ENCODE data around the gene APLF.
"Not testable (repeated sequence)": the region's sequence is repeated elsewhere in the genome, so short reads cannot be mapped to it uniquely, and the experiment has no call there.

Gene APLF

GRCh38 chr2:68441994-68442322, 25.4 kb upstream of the APLF start:
- no peak overlapping the region for H3K9ac ChIP-seq (ENCODE audit: low read length in 2 of 2)
- no peaks in the 10 kb centered on the region for H3K27me3 ChIP-seq (ENCODE audit: control insufficient read depth in 1 of 2, insufficient read depth in 2 of 2, low read length in 2 of 2)

GRCh38 chr2:68446425-68446824, 21.0 kb upstream of the APLF start:
- H3K9me3 ChIP-seq (ENCODE audit: control insufficient read depth in 2 of 2, low read length in 2 of 2); H3K27me3 ChIP-seq (ENCODE audit: control insufficient read depth in 1 of 2, insufficient read depth in 2 of 2, low read length in 2 of 2); H3K4me1 ChIP-seq (ENCODE audit: control insufficient read depth, insufficient read depth, low read length); H3K36me3 ChIP-seq (ENCODE audit: control insufficient read depth in 2 of 2, insufficient read depth in 2 of 2, low read length in 2 of 2); H3K27ac ChIP-seq (ENCODE audit: low read length); H3K4me3 ChIP-seq (ENCODE audit: low read length in 2 of 2); H3K9ac ChIP-seq (ENCODE audit: low read length in 2 of 2): not testable (repeated sequence)

More at GRCh38 chr2:68441994-68442322, 25.4 kb upstream of the APLF start:
- Histone ChIP-seq H3K36me3 (ENCODE audit: control insufficient read depth in 2 of 2, insufficient read depth in 2 of 2, low read length in 2 of 2) (no peaks in the 10 kb centered on the region), H3K4me1 (ENCODE audit: control insufficient read depth, insufficient read depth, low read length) (peaks cover 18% of the 10 kb centered on the region), H3K4me3 (ENCODE audit: low read length in 2 of 2) (no peak overlapping the region), H3K27ac (ENCODE audit: low read length) (no peak overlapping the region), H3K9me3 (ENCODE audit: control insufficient read depth in 2 of 2, low read length in 2 of 2) (no peaks in the 10 kb centered on the region)

DNA sequence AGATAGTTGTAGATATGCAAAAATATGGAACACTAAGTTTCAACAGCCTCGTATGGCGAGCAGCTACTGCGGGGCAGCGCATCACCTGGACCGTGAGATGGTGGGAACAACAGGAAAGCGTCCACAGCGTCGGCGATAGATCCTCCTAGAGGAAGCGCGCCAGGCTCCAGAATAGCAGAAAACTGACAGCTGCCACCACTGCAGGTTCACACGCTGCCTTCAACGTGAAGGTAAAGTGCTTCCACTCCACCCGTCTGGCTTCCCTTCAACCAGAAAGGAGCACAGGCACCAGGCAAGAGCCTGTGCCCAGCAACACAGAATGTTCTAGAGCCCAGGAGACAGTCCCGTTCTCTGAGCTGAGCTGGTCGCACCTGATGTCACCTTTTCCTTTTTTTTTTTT, 20.3 kb upstream of the APLF start:
- H3K27ac ChIP-seq (ENCODE audit: low read length) = no peak overlapping the region
- H3K4me1 ChIP-seq (ENCODE audit: control insufficient read depth, insufficient read depth, low read length) = no peaks in the 10 kb centered on the region
- H3K36me3 ChIP-seq (ENCODE audit: control insufficient read depth in 2 of 2, insufficient read depth in 2 of 2, low read length in 2 of 2) = no peaks in the 10 kb centered on the region
- peaks cover 0 to 3% of the 10 kb centered on the region in 2 donors for H3K9me3 ChIP-seq (ENCODE audit: control insufficient read depth in 2 of 2, low read length in 2 of 2)
- no peak overlapping the region for H3K4me3 ChIP-seq (ENCODE audit: low read length in 2 of 2)
- no peaks in the 10 kb centered on the region for H3K27me3 ChIP-seq (ENCODE audit: control insufficient read depth in 1 of 2, insufficient read depth in 2 of 2, low read length in 2 of 2)
- no peak overlapping the region for H3K9ac ChIP-seq (ENCODE audit: low read length in 2 of 2)

GRCh38 chr2:68448671-68449653, 18.4 kb upstream of the APLF start:
- H3K4me3 ChIP-seq (ENCODE audit: low read length in 2 of 2) = no peak overlapping the region
- H3K9me3 ChIP-seq (ENCODE audit: control insufficient read depth in 2 of 2, low read length in 2 of 2) = peaks cover 0 to 3% of the 10 kb centered on the region in 2 donors
- no peaks in the 10 kb centered on the region for H3K27me3 ChIP-seq (ENCODE audit: control insufficient read depth in 1 of 2, insufficient read depth in 2 of 2, low read length in 2 of 2)
- H3K27ac ChIP-seq (ENCODE audit: low read length) = no peak overlapping the region
- H3K9ac ChIP-seq (ENCODE audit: low read length in 2 of 2) = no peak overlapping the region
- no peaks in the 10 kb centered on the region for H3K36me3 ChIP-seq (ENCODE audit: control insufficient read depth in 2 of 2, insufficient read depth in 2 of 2, low read length in 2 of 2)
- H3K4me1 ChIP-seq (ENCODE audit: control insufficient read depth, insufficient read depth, low read length) = no peaks in the 10 kb centered on the region

DNA sequence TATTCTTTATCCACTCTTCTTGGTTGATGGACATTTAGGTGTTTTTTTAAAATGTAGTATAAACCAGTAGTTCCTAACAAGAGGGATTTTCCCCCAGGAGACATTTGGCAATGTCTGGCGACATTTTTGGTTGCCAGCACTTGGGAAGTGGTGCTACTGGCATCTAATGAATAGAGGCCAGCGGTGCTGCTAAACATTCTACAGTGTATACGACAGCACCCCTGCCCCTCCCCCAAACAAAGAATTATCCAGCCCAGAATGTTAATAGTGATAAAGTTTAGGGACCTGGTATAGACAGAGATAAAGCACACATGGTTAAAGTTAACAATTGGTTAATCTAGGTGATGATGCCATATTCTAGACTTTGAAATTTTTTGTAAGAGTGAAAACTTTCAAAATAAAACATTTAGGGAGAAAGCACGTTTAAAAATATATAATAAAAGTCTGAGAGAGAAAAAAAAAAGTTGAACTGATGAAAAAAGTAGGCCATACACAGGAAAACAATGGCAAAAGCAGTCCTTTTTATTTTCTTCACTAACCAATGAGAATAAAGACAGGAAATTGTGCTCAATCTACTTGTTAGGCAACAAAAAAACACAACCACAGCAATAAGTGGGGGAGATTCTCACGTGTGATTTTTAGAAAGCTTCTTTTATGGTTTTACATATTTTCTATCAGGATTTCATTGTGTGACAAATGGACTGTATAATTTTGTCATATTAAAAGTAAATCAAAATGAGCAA, 15.1 kb upstream of the APLF start:
- Histone ChIP-seq H3K27me3 (ENCODE audit: control insufficient read depth in 1 of 2, insufficient read depth in 2 of 2, low read length in 2 of 2) (no peaks in the 10 kb centered on the region), H3K27ac (ENCODE audit: low read length) (no peak overlapping the region), H3K9me3 (ENCODE audit: control insufficient read depth in 2 of 2, low read length in 2 of 2) (peaks cover 0 to 3% of the 10 kb centered on the region in 2 donors), H3K9ac (ENCODE audit: low read length in 2 of 2) (no peak overlapping the region), H3K36me3 (ENCODE audit: control insufficient read depth in 2 of 2, insufficient read depth in 2 of 2, low read length in 2 of 2) (no peaks in the 10 kb centered on the region), H3K4me3 (ENCODE audit: low read length in 2 of 2) (no peak overlapping the region), H3K4me1 (ENCODE audit: control insufficient read depth, insufficient read depth, low read length) (no peaks in the 10 kb centered on the region)

- Histone ChIP-seq H3K27me3 (ENCODE audit: control insufficient read depth in 1 of 2, insufficient read depth in 2 of 2, low read length in 2 of 2) (no peaks in the 10 kb centered on the region), H3K27ac (ENCODE audit: low read length) (no peak overlapping the region), H3K4me3 (ENCODE audit: low read length in 2 of 2) (no peak overlapping the region), H3K4me1 (ENCODE audit: control insufficient read depth, insufficient read depth, low read length) (no peaks in the 10 kb centered on the region), H3K36me3 (ENCODE audit: control insufficient read depth in 2 of 2, insufficient read depth in 2 of 2, low read length in 2 of 2) (no peaks in the 10 kb centered on the region), H3K9ac (ENCODE audit: low read length in 2 of 2) (no peak overlapping the region), H3K9me3 (ENCODE audit: control insufficient read depth in 2 of 2, low read length in 2 of 2) (peaks cover 0 to 3% of the 10 kb centered on the region in 2 donors)
Measured at GRCh38 chr2:68453761-68454360, 13.5 kb upstream of the APLF start.

DNA sequence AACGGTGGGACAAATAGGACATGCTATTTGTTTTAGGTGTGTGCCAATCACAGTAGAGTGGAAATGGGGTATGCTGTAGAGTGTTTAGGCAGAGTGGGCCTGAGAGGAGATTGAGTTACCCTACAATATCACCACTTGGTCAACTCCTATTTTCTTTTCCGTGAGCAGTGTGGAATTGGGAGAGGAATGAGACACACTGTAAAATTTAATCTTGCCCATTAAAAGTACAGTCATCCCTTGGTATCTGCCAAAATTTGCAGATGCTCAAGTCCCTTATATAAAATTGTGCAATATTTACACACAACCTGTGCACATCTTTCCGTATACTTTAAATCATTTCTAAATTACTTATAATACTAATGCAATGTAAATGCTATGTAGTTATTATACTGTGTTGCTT, 12.7 kb upstream of the APLF start:
- no peaks in the 10 kb centered on the region for H3K36me3 ChIP-seq (ENCODE audit: control insufficient read depth in 2 of 2, insufficient read depth in 2 of 2, low read length in 2 of 2)
- no peaks in the 10 kb centered on the region for H3K9me3 ChIP-seq (ENCODE audit: control insufficient read depth in 2 of 2, low read length in 2 of 2)

GRCh38 chr2:68456198-68456597, 11.2 kb upstream of the APLF start:
- Histone ChIP-seq H3K27me3 (ENCODE audit: control insufficient read depth in 1 of 2, insufficient read depth in 2 of 2, low read length in 2 of 2) (no peaks in the 10 kb centered on the region), H3K27ac (ENCODE audit: low read length) (no peak overlapping the region), H3K9ac (ENCODE audit: low read length in 2 of 2) (no peak overlapping the region), H3K4me1 (ENCODE audit: control insufficient read depth, insufficient read depth, low read length) (no peaks in the 10 kb centered on the region), H3K36me3 (ENCODE audit: control insufficient read depth in 2 of 2, insufficient read depth in 2 of 2, low read length in 2 of 2) (no peaks in the 10 kb centered on the region), H3K9me3 (ENCODE audit: control insufficient read depth in 2 of 2, low read length in 2 of 2) (no peaks in the 10 kb centered on the region), H3K4me3 (ENCODE audit: low read length in 2 of 2) (no peak overlapping the region)

More for the DNA sequence above, 12.7 kb upstream of the APLF start:
- H3K9ac ChIP-seq (ENCODE audit: low read length in 2 of 2) = no peak overlapping the region
- no peak overlapping the region for H3K27ac ChIP-seq (ENCODE audit: low read length)
- H3K4me1 ChIP-seq (ENCODE audit: control insufficient read depth, insufficient read depth, low read length) = no peaks in the 10 kb centered on the region
- no peaks in the 10 kb centered on the region for H3K27me3 ChIP-seq (ENCODE audit: control insufficient read depth in 1 of 2, insufficient read depth in 2 of 2, low read length in 2 of 2)
- H3K4me3 ChIP-seq (ENCODE audit: low read length in 2 of 2) = no peak overlapping the region

- Histone ChIP-seq H3K27me3 (ENCODE audit: control insufficient read depth in 1 of 2, insufficient read depth in 2 of 2, low read length in 2 of 2) (no peaks in the 10 kb centered on the region), H3K27ac (ENCODE audit: low read length) (no peak overlapping the region), H3K4me3 (ENCODE audit: low read length in 2 of 2) (no peak overlapping the region), H3K4me1 (ENCODE audit: control insufficient read depth, insufficient read depth, low read length) (no peaks in the 10 kb centered on the region), H3K9ac (ENCODE audit: low read length in 2 of 2) (no peak overlapping the region), H3K9me3 (ENCODE audit: control insufficient read depth in 2 of 2, low read length in 2 of 2) (no peaks in the 10 kb centered on the region), H3K36me3 (ENCODE audit: control insufficient read depth in 2 of 2, insufficient read depth in 2 of 2, low read length in 2 of 2) (no peaks in the 10 kb centered on the region)
Measured at GRCh38 chr2:68458981-68459380, 8.4 kb upstream of the APLF start.

DNA sequence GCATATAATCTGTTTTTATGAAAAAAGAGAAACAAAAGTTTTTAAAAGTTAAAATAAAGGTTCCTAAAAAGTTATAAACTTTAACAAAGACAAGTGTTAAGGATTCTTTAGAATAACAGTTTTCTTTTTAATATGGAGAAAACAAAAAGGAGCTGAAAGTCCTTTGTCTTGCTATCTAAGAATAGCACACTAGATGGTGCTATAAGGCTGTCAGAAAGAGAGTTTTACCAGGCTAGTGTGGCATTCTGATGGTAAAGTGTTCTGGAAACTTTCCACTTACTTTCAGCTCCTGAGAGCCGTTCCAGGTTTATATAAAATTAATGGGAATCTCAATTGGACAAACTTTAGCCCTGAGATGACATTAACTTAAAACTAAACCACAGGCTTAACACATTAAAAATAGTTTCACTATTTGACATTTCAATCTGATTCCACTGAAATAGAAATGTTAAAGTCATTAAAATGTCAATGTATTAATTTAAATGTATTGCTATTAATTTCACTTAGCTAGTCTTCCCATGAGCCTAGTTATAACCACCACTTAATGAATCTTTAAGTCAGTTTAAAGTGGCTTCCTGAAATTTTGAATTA, 4.0 kb upstream of the APLF start:
- Histone ChIP-seq H3K27me3 (ENCODE audit: control insufficient read depth in 1 of 2, insufficient read depth in 2 of 2, low read length in 2 of 2) (no peaks in the 10 kb centered on the region), H3K4me3 (ENCODE audit: low read length in 2 of 2) (no peak overlapping the region), H3K4me1 (ENCODE audit: control insufficient read depth, insufficient read depth, low read length) (peaks cover 7% of the 10 kb centered on the region)

More for the DNA sequence above, 4.0 kb upstream of the APLF start:
- H3K36me3 ChIP-seq (ENCODE audit: control insufficient read depth in 2 of 2, insufficient read depth in 2 of 2, low read length in 2 of 2) = no peaks in the 10 kb centered on the region
- H3K27ac ChIP-seq (ENCODE audit: low read length) = no peak overlapping the region
- H3K9ac ChIP-seq (ENCODE audit: low read length in 2 of 2) = no peak overlapping the region
- H3K9me3 ChIP-seq (ENCODE audit: control insufficient read depth in 2 of 2, low read length in 2 of 2) = no peaks in the 10 kb centered on the region
